Stimulated activated CD4-positive, alpha-beta T cell treated with anti-CD3 and anti-CD28 coated beads, Interleukin-1b, Interleukin-23, amount 100 ng/mL, for 1 hour (primary cell): ENCODE results near the gene AFF1.
"Not testable (repeated sequence)": the region's sequence is repeated elsewhere in the genome, so short reads cannot be mapped to it uniquely, and the experiment has no call there.

Experiments
- DNase-seq, 2 donors: peaks; one replicate each; pipeline ENCODE4 v3.0.0-alpha.2; 2020; ENCODE audit warnings: low read depth in 2 of 2

Gene AFF1

DNA sequence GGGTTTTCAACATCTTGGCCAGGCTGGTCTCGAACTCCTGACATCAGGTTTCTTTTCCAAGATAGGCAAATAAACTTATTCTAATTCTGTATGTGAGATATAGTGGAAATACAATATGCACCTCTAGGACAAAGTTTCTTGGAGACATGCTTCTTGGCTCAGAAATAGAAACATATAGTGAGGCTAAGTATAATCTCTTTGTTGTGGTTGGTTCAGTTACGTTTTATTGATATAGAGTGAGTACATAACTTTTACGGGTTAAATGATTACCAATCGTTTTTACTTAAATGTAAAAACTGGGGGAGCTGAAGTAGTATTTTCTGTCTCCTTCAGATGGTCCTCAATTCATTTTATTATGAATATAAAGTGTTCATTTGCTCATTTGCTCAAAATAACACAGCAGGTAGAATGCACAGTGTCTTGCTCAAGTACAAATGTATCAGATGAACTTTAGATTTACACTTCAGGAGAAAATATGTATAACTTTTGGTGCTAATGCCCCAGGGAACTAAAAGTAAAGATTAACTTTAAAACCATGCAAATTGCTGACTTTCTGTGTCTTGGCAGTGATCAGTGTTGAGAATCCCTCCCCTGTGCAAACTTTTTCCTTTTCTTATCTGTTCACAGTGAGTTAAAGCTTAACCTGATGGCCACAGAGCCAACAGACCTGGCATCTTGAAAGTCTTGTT lies 77.6 kb downstream of the AFF1 start:
- DNase-seq = no peak

DNA sequence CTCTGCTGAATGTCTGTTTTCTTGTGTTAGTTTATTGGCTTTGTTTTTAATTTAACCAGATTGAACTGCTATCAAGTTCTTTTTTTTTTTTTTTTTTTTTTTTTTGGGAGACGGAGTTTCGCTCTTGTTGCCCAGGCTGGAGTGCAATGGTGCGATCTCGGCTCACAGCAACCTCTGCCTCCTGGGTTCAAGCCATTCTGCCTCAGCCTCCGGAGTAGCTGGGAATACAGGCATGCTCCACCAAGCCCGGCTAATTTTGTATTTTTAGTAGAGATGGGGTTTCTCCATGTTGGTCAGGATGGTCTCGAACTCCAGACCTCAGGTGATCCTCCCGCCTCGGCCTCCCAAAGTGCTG lies 78.1 kb downstream of the AFF1 start:
- DNase-seq = not testable (repeated sequence)

DNA sequence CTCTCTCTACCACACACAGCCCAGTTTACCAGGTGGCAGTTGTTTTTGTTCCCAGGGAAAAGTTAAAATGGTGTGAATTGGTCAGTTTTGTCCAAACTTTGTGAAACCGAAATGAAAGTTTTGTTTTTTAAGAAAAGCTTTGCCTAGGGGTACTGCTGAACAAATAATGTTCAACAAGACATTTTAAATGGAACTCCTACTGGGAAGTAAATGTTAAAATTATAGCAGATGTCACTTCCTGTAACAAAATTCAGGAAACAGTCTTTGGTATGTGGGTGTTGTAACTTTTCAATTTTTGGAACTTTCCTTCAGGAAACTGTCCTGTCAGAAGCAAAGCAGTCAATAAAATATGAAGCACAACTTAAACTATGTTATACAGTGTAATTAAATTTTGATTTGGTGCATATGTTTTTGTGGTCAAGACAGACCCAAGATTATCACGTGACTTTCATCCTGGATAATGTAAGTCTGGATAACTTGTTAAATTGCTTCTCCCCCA lies 79.5 kb downstream of the AFF1 start:
- no peak for DNase-seq

DNA sequence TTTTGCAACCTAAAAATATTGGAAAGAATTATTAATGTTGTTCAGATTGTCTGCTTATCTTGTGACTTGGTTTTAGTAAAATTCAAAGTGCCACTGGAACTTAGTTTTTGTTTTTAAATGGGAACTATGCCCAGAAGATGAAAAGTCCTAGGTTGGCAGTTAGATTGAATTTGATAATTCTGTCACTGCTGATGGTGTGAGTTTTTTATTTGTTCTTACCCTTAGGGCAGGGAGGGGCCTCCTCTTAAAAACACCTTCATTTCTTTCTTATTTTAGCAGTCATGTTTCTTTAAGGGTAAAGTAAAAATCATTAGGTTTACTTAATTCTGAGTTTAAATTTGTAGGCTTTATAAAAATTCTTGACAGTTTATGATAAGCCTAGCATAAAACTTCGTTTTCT lies 80.6 kb downstream of the AFF1 start:
- no peak for DNase-seq

GRCh38 chr4:87017580-87018342 lies 83.0 kb downstream of the AFF1 start:
- no peak for DNase-seq

GRCh38 chr4:87018753-87019152 lies 83.9 kb downstream of the AFF1 start:
- DNase-seq = no peak

DNA sequence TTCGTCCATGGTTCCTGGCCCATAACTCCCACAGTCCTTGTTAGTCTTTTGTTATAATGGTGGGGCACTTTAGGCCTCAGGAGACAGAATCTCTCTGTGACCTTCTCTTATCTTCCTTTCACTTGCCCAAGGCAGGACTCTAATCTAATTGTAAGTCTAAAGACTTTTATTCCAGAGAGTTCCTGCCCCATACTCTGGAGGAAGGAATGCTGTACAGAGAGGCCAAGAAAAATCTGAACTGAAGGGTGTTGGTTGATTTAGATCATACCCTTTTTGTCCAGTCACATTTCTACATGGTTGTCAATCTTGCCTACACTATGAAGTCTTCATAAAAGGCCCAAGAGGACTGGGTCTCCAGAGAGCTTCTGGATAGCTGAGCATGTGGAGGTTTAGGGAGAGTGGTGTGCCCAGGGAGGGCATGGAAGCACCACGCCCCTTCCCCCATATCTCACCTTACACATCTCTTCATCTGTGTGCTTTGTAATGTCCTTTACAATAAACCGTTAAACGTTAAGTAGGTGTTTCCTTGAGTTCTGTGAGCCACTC lies 84.5 kb downstream of the AFF1 start:
- no peak for DNase-seq

DNA sequence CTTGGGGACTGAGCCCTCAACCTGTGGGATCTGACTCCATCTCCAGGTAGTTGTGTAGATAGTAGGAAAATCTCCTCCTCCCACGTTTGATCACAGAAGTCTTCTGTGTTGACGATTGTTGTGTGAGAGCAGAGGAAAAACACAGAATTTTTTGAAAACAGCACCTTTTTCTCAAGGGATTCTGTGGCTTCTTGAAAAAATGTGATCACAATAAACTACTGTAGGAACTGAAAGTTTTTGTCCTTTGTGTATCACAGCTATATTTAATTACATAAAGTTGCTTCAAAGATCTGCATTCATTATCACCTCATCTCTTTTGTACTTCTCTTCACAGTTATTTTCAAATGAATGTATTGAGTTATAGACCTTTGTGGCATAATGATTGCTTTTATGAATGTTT lies 85.1 kb downstream of the AFF1 start:
- DNase-seq = no peak

GRCh38 chr4:87024201-87024600 lies 89.4 kb downstream of the AFF1 start:
- no peak for DNase-seq

DNA sequence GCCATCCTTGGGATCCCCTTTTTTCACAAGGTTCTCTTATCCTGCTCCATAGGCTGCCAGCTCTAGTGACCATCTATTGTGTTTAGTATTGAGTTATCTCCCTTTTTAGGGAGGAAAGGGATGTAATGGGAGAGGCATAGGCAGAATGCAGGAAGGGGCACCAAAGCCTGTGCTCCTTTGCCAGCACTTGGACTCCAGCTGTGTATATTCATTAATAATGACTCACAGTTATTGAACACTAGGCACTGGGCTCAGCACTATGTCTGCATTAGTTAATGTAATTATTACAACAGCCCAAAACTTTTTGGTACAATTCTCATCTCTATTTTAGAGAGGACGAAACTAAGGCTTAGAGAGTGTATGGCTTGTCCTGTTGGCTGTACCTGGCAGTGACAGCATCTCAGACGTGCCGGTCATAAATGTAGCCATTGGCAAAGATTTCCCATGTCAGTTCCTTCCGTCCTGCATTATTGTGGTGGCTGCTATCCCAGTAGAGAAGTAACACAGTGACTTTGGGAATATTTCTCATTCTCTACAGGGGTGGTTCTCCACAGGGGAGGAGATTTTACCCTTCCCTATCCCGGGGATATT lies 90.3 kb downstream of the AFF1 start:
- no peak for DNase-seq

- no peak for DNase-seq
Measured at GRCh38 chr4:87025614-87026041, 90.8 kb downstream of the AFF1 start.

GRCh38 chr4:87026800-87027495 lies 92.1 kb downstream of the AFF1 start:
- no peak for DNase-seq

DNA sequence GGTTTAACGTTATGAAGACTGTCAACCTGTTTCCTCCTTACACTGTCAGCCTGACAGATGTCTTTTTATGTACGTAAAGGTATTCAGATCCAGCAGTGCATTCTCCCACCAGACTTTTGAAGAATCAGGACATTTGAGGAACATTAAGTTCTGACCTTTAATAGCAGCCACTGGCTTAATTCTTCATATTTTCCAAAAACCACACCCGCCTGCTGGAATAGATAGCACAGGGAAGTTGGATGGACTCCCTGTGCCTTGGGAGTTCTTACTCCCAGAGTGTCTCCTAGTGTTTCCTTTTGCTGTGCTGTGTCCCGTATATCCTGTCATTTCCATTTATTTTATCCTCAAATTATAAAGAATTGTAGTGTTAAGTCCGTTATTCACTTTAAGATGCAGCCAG lies 94.5 kb downstream of the AFF1 start:
- DNase-seq = no peak

GRCh38 chr4:87030124-87030523 lies 95.3 kb downstream of the AFF1 start:
- no peak for DNase-seq

DNA sequence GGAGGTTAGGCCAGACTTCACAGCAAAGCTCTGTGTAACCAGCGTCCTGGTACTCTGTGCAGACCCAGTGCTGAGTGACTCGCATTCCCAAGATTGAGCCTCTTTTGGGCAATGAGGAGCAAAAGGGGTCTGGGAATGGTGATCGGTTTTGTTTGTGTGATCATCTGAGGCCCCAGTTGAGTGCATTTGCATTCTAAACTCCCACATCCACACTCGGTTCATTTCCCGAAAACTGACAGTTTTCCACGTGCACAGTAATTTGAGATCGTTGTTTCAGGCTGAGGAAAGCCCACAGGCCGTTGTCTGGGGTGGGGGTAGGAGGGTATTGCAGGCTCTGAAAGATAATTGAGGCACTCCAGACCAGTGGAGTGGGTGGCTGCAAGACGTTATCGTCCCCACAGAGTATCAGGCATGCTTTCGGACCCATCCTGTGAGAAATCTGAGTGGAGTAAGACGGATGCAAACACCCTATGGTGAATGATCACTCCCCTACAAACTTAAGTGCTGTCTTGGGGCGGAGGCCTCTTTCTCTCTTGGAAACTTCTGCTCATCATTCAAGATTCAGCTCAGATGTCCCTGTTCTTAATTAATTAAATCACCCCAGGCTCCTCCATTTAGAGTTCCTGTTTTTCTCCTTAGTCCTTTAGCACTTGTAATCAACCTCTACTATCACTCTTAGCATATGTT lies 96.1 kb downstream of the AFF1 start:
- no peak for DNase-seq

DNA sequence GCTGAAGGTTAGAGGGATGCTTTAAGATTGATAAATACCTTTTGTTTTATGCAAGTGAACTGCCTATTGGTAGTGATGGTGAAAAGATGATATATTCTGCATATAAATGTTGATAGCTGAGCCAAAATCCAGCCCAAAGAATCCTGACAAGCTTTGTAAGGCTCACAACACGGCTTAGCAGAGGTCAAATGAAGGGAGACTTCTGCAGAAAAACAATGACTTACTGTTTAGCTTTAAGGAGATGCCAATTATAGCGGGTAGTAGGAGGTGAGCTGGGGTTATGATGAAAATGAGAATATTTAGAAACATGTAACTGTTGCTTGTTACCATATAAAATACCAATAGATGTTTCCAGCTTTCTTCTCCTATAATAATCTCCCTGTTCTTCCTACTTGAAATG lies 97.1 kb downstream of the AFF1 start:
- no peak for DNase-seq

DNA sequence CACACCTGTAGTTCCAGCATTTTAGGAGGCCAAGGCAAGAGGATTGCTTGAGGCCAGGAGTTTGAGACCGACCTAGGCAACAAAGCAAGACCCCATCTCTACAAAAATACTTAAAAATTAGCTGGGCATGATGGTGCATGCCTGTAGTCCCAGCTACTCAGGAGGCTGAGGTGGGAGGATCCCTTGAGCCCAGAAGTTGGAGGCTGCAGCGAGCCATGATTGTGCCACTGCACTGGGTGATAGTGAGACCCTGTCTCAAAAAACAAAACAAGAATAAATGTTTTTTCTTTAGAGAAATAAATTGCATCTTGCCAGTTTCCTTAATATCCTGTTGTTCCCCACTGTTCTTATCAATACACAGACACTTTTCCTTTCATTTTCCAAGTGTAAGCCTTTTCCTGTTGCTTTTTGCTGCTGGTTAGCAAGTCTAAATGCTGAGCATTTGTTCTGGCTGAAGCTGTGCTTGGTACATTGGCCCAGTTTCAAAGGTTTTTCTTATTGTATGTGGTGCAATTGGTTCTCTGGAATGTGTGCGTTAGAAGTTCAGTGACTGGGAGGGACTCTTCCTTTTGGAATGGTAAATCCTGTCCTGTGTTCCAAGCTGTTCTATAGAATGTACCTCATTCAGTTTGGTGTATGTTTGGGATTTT lies 98.2 kb downstream of the AFF1 start:
- DNase-seq = no peak

DNA sequence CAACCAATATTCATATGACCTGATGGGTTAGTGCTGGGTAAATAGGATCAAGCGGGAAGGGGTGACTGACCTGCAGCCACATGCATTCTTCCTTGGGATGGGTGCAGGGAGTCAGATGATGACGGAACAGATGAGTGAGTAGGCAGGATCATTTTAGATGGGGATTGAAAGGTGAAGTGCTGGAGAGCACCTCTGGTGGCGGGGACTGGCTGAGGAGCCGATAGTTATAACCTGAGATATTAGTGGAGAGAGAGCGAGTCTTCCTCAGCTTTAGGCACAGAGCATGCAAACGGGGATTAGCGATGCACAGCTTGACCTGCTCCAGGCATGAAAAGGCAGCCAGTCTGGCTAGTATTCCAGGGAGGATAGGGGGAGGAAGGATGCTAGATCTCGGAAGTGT lies 99.1 kb downstream of the AFF1 start:
- no peak for DNase-seq

DNA sequence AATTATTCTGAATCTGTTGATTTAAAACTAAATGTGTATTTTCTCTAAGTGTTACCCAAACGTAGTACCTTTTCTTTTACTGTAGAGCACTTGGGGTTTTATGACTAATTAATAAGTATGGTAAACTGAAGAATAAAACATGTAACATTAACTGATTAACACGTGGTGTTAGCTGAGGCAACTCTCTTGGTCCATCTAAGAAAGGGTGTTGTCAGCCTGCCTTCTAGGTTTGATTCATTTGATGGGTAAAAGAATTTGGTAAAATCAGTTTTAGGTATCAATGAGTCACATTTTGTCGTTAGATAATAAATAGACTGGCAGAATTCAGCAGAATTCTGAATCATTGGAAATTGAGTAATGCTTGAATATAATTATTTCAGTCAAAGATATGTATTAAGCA lies 99.7 kb downstream of the AFF1 start:
- no peak for DNase-seq

GRCh38 chr4:87035881-87036509 lies 101.2 kb downstream of the AFF1 start:
- no peak for DNase-seq

DNA sequence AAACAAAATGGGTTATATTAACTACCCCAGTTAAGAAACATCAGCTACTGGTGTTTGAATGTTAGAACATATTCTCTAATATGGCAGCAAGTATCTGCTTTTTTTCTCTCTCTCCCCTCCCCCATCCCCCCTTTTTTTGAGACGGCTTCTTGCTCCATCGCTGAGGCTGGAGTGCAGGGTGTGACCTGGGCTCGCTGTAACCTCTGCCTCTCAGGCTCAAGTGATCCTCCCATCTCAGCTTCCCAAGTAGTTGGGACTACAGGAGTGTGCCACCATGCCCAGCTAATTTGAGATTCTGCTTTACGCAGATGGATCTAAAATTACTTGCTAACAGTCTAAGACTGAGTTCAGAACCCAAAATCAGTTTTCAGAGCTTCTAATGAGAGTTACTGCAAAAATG lies 101.9 kb downstream of the AFF1 start:
- DNase-seq = no peak
